Gastrocnemius medialis (tissue), 4 donors: ENCODE results near the gene ZNF622. TPM values are rescaled to one million over a fixed set of nuclear protein-coding genes. Genes with fewer than 3 reads are reported as not detected.

Source experiments
- ATAC-seq, 2 donors: fragments of 150-250 bp; one replicate each; pipeline ENCODE4 v1.9.1; 2016
- DNase-seq, 2 donors: peaks; one replicate each; pipeline ENCODE4 v3.0.0-alpha.2; 2019
- H3K27ac ChIP-seq, 4 donors: fragments of 200-600 bp; sonication (generic); 1 replicate in 1 of 4; 2 replicates in 3 of 4; pipeline ENCODE4 v1.5.1; 2016 to 2018; ENCODE audit warnings: mild to moderate bottlenecking in 2 of 4, moderate library complexity in 1 of 4
- H3K27me3 ChIP-seq, 3 donors: fragments of 200-600 bp; sonication (generic) in 2 of 3; 1 replicate in 1 of 3; 2 replicates in 2 of 3; pipeline versions ENCODE4 v1.5.1 to v1.6.0; 2016 to 2019; ENCODE audit warnings: mild to moderate bottlenecking in 1 of 3, moderate library complexity in 1 of 3
- H3K36me3 ChIP-seq, 2 donors: fragments of 200-600 bp; sonication (generic) in 1 of 2; one replicate each; pipeline ENCODE4 v1.5.1; 2017 to 2018
- H3K4me1 ChIP-seq, 2 donors: fragments of 200-600 bp; sonication (generic) in 1 of 2; one replicate each; pipeline ENCODE4 v1.5.1; 2016 to 2017; ENCODE audit warnings: mild to moderate bottlenecking in 2 of 2
- H3K4me3 ChIP-seq, 4 donors: fragments of 200-600 bp; sonication (generic) in 3 of 4; 1 replicate in 1 of 4; 2 replicates in 3 of 4; pipeline ENCODE4 v1.5.1; 2016 to 2019; ENCODE audit warnings: mild to moderate bottlenecking in 2 of 4
- H3K9me3 ChIP-seq, 3 donors: fragments of 200-600 bp; sonication (generic) in 2 of 3; 1 replicate in 1 of 3; 2 replicates in 2 of 3; pipeline ENCODE4 v1.5.1; 2016 to 2019
- CTCF ChIP-seq, 5 experiments: fragments of 450-650 bp in 3 of 5; fragments of 200-600 bp in 2 of 5; sonication (generic) in 2 of 5; IDR thresholded peaks in 4 of 5; conservative IDR thresholded peaks in 1 of 5; 1 replicate in 4 of 5; 2 replicates in 1 of 5; pipeline ENCODE4 v1.5.1; 2016 to 2019; ENCODE audit warnings: antibody characterized with exemption in 5 of 5, mild to moderate bottlenecking in 3 of 5, moderate library complexity in 3 of 5
- POLR2A ChIP-seq, 2 donors: fragments of 450-650 bp; IDR thresholded peaks; one replicate each; pipeline ENCODE4 v1.6.1; 2017; ENCODE audit warnings: antibody characterized with exemption in 2 of 2, mild to moderate bottlenecking in 2 of 2, moderate library complexity in 2 of 2
- in situ Hi-C, 4 donors: fragments of 200-750 bp; cut with MboI; loops; one replicate each; pipeline versions ENCODE4 v1.15.0 to v1.8.0; 2017; ENCODE audit warnings: low sequenced_read_pairs in 4 of 4
- intact Hi-C: fragments of 100-400 bp; cut with DNase I; formaldehyde crosslinking; loops from one replicate; pipeline ENCODE4 v1.15.1; 2023; ENCODE audit warnings: low total_unique reads
- total RNA-seq, 4 donors: library from RNA; depleted of rRNA; stranded (reverse); fragments of >200 nt; gene quantifications; one replicate each; pipeline versions ENCODE4 v1.1.0 to v1.2.3, GENCODE V29; 2016

Gene ZNF622
- total RNA-seq, 4 donors from 2014 or later, result 44.8 to 150 (median 75.1) TPM

GRCh38 chr5:16427587-16427986 is 38.0 kb downstream of the ZNF622 start:
- no peaks in the 10 kb centered on the region for H3K36me3 ChIP-seq
- H3K4me1 ChIP-seq, result no peaks in the 10 kb centered on the region
- H3K4me3 ChIP-seq, result no peak overlapping the region
- ATAC-seq (no peak), DNase-seq (no peak)
- in situ Hi-C loops (loop anchor here in 1 of 4 donors (25.0 kb wide), 1 partner anchor 265 kb away; no protein-coding TSS in a partner anchor), intact Hi-C loops (no loop called here)
- TF ChIP-seq POLR2A (IDR thresholded peaks at IDR 0.05), result no peak
- no peak for TF ChIP-seq CTCF (IDR thresholded peaks at IDR 0.05 in 4 of 5, conservative IDR thresholded peaks at IDR 0.05 in 1 of 5)
- H3K27ac ChIP-seq, result no peak overlapping the region
- no peaks in the 10 kb centered on the region for H3K9me3 ChIP-seq
- H3K27me3 ChIP-seq, result no peaks in the 10 kb centered on the region

DNA sequence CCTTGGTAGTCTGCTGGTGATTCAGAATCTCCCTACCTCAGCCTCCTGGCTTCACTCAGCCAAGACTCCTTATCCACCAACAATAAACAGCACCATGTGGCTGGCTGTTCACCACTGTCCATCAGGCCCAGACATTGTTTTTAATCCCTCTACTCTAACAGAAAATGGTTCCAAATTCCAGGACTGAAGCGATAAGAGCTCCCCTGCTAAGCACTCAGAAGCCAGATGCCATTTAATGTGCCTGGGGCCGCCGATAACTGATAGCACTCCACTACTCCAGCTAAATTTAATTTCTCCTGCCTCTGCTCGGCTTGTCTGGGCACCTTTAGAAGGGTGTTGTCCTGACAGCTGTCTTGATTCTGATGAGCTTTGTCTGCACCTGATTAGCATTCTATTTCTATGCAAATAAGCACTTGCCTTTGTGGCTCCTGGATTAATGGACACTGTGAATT is 47.1 kb downstream of the ZNF622 start:
- H3K27ac ChIP-seq, result no peak overlapping the region
- in situ Hi-C loops, result no loop called here
- no peak for ATAC-seq

GRCh38 chr5:16417398-16418074 is 48.1 kb downstream of the ZNF622 start:
- Histone ChIP-seq H3K4me3 (no peak overlapping the region), H3K27ac (no peak overlapping the region), H3K9me3 (no peaks in the 10 kb centered on the region), H3K4me1 (no peaks in the 10 kb centered on the region), H3K36me3 (no peaks in the 10 kb centered on the region), H3K27me3 (no peaks in the 10 kb centered on the region)
- TF ChIP-seq CTCF (IDR thresholded peaks at IDR 0.05 in 4 of 5, conservative IDR thresholded peaks at IDR 0.05 in 1 of 5) (no peak), POLR2A (IDR thresholded peaks at IDR 0.05) (no peak)
- intact Hi-C loops (no loop called here), in situ Hi-C loops (no loop called here)
- ATAC-seq, result no peak
- no peak for DNase-seq

More for the DNA sequence above, 47.1 kb downstream of the ZNF622 start:
- H3K4me3 ChIP-seq, result no peak overlapping the region
- H3K36me3 ChIP-seq, result no peaks in the 10 kb centered on the region
- no peaks in the 10 kb centered on the region for H3K27me3 ChIP-seq
- DNase-seq, result no peak
- intact Hi-C loops, result no loop called here
- TF ChIP-seq CTCF (IDR thresholded peaks at IDR 0.05 in 4 of 5, conservative IDR thresholded peaks at IDR 0.05 in 1 of 5) (no peak), POLR2A (IDR thresholded peaks at IDR 0.05) (no peak)
- H3K4me1 ChIP-seq, result no peaks in the 10 kb centered on the region
- no peaks in the 10 kb centered on the region for H3K9me3 ChIP-seq

- no peak overlapping the region for H3K27ac ChIP-seq
- TF ChIP-seq CTCF (IDR thresholded peaks at IDR 0.05 in 4 of 5, conservative IDR thresholded peaks at IDR 0.05 in 1 of 5) (no peak), POLR2A (IDR thresholded peaks at IDR 0.05) (no peak)
- H3K9me3 ChIP-seq, result no peaks in the 10 kb centered on the region
- in situ Hi-C loops (no loop called here), intact Hi-C loops (no loop called here)
- no peaks in the 10 kb centered on the region for H3K27me3 ChIP-seq
- H3K36me3 ChIP-seq, result no peaks in the 10 kb centered on the region
- ATAC-seq, result no peak
- no peaks in the 10 kb centered on the region for H3K4me1 ChIP-seq
- no peak for DNase-seq
- no peak overlapping the region for H3K4me3 ChIP-seq
Observed at GRCh38 chr5:16414861-16415260, 50.7 kb downstream of the ZNF622 start.
